OCI-LY1 (cell line): Measurements from ENCODE around the gene ATG7.

ENCODE experiments used
- H2AFZ ChIP-seq: fragments of 200-600 bp; sonication (generic), shearing (Covaris generic); 2 replicates; pipeline ENCODE4 v1.6.0; 2014; ENCODE audit warnings: antibody characterized with exemption, mild to moderate bottlenecking, low read length
- H3F3A ChIP-seq: fragments of 200-600 bp; sonication (generic), shearing (Covaris generic); 2 replicates; pipeline ENCODE4 v1.6.0; 2014; ENCODE audit warnings: mild to moderate bottlenecking, antibody characterized with exemption, low read length, moderate library complexity; ENCODE audit not compliant: insufficient read depth
- H3K27ac ChIP-seq: fragments of 200-600 bp; sonication (generic); 2 replicates; pipeline ENCODE4 v1.5.1; 2014; ENCODE audit warnings: low read length, mixed run types, mild to moderate bottlenecking, low read depth; ENCODE audit not compliant: poor library complexity, severe bottlenecking
- H3K27me3 ChIP-seq: fragments of 200-600 bp; sonication (generic); 2 replicates; pipeline ENCODE4 v1.6.0; 2014; ENCODE audit warnings: antibody characterized with exemption, mild to moderate bottlenecking, low read length, moderate library complexity; ENCODE audit not compliant: insufficient read depth
- H3K36me3 ChIP-seq: fragments of 200-600 bp; sonication (generic); 2 replicates; pipeline ENCODE4 v1.6.1; 2014; ENCODE audit warnings: mild to moderate bottlenecking, antibody characterized with exemption, low read length, moderate library complexity, mixed read lengths; ENCODE audit not compliant: insufficient read depth
- H3K4me1 ChIP-seq: fragments of 200-600 bp; sonication (generic); 2 replicates; pipeline ENCODE4 v1.5.1; 2014; ENCODE audit warnings: mild to moderate bottlenecking, low read length, moderate library complexity; ENCODE audit not compliant: insufficient read depth, severe bottlenecking
- H3K4me2 ChIP-seq: fragments of 200-600 bp; sonication (generic), shearing (Covaris generic); 2 replicates; pipeline ENCODE4 v1.6.1; 2014; ENCODE audit warnings: low read length
- H3K4me3 ChIP-seq: fragments of 200-600 bp; sonication (generic); 2 replicates; pipeline ENCODE4 v1.5.1; 2014; ENCODE audit warnings: low read length, low read depth, mild to moderate bottlenecking, mixed read lengths; ENCODE audit not compliant: poor library complexity, severe bottlenecking
- H3K79me2 ChIP-seq: fragments of 200-600 bp; shearing (Covaris generic); 2 replicates; pipeline ENCODE4 v1.6.1; 2016; ENCODE audit warnings: mixed run types, low read length, mixed read lengths; ENCODE audit not compliant: insufficient read depth
- H3K9ac ChIP-seq: fragments of 200-600 bp; sonication (generic), shearing (Covaris generic); 2 replicates; pipeline ENCODE4 v1.6.1; 2014; ENCODE audit warnings: mild to moderate bottlenecking, low read length, mixed read lengths
- H3K9me2 ChIP-seq: fragments of 200-600 bp; sonication (generic), shearing (Covaris generic); 2 replicates; pipeline ENCODE4 v1.6.1; 2014; ENCODE audit warnings: low read depth, mild to moderate bottlenecking, low read length, mixed read lengths
- H3K9me3 ChIP-seq: fragments of 200-600 bp; shearing (Covaris generic); 2 replicates; pipeline ENCODE4 v1.6.1; 2014; ENCODE audit warnings: low read length, mixed read lengths
- H4K20me1 ChIP-seq: fragments of 200-600 bp; sonication (generic), shearing (Covaris generic); 2 replicates; pipeline ENCODE4 v1.6.0; 2016; ENCODE audit warnings: mild to moderate bottlenecking, low read length; ENCODE audit not compliant: insufficient read depth
- CTCF ChIP-seq: fragments of 200-600 bp; sonication (generic), shearing (Covaris generic); IDR thresholded peaks from 2 replicates; pipeline ENCODE4 v1.5.1; 2017; ENCODE audit warnings: mild to moderate bottlenecking, antibody characterized with exemption, low read length, moderate library complexity, mixed read lengths
- EZH2 ChIP-seq: fragments of 200-600 bp; sonication (generic), shearing (Covaris generic); IDR thresholded peaks from 2 replicates; pipeline ENCODE4 v1.8.0; 2017; ENCODE audit warnings: borderline replicate concordance, mixed run types, mild to moderate bottlenecking, antibody characterized with exemption, low read length, moderate library complexity, mixed read lengths

ATG7 gene

GRCh38 chr3:11558918-11559815, 287.0 kb downstream of the ATG7 start:
- Histone ChIP-seq H3K27me3 (no peaks in the 10 kb centered on the region), H3K4me3 (peak overlapping the region; percentile 23), H3K9me2 (no peaks in the 10 kb centered on the region), H3K27ac (peak overlapping the region; percentile 83), H2AFZ (no peak overlapping the region), H3K79me2 (no peaks in the 10 kb centered on the region), H3K36me3 (peaks cover 67% of the 10 kb centered on the region), H3K9me3 (no peaks in the 10 kb centered on the region), H3F3A (no peaks in the 10 kb centered on the region), H4K20me1 (no peaks in the 10 kb centered on the region), H3K4me2 (peak overlapping the region; percentile 56; the same call in 1 of the 2 replicates), H3K9ac (no peak overlapping the region; the same call in 1 of the 2 replicates), H3K4me1 (peaks cover 40% of the 10 kb centered on the region)
- TF ChIP-seq EZH2 (no peak), CTCF (no peak)

GRCh38 chr3:11559816-11560633, 287.8 kb downstream of the ATG7 start:
- no peaks in the 10 kb centered on the region for H3K9me2 ChIP-seq
- no peaks in the 10 kb centered on the region for H3K27me3 ChIP-seq
- H3K4me1 ChIP-seq, result peaks cover 40% of the 10 kb centered on the region
- no peak for TF ChIP-seq EZH2
- no peak for TF ChIP-seq CTCF
- no peaks in the 10 kb centered on the region for H3F3A ChIP-seq
- H3K36me3 ChIP-seq, result peaks cover 65% of the 10 kb centered on the region
- peak overlapping the region; percentile 83 for H3K27ac ChIP-seq
- H2AFZ ChIP-seq, result no peak overlapping the region
- H3K4me3 ChIP-seq, result no peak overlapping the region
- H4K20me1 ChIP-seq, result no peaks in the 10 kb centered on the region
- H3K9me3 ChIP-seq, result no peaks in the 10 kb centered on the region
- no peaks in the 10 kb centered on the region for H3K79me2 ChIP-seq
- H3K4me2 ChIP-seq, result peak overlapping the region; percentile 56; the same call in 1 of the 2 replicates
- no peak overlapping the region for H3K9ac ChIP-seq

GRCh38 chr3:11560746-11561145, 288.5 kb downstream of the ATG7 start:
- Histone ChIP-seq H3K9me2 (no peaks in the 10 kb centered on the region), H3K79me2 (no peaks in the 10 kb centered on the region), H3K4me3 (no peak overlapping the region), H2AFZ (no peak overlapping the region), H3K36me3 (peaks cover 64% of the 10 kb centered on the region), H3K4me1 (peaks cover 40% of the 10 kb centered on the region), H4K20me1 (no peaks in the 10 kb centered on the region), H3K27me3 (no peaks in the 10 kb centered on the region), H3F3A (no peaks in the 10 kb centered on the region), H3K9me3 (no peaks in the 10 kb centered on the region), H3K9ac (no peak overlapping the region), H3K4me2 (no peak overlapping the region), H3K27ac (no peak overlapping the region)
- TF ChIP-seq EZH2, result no peak
- TF ChIP-seq CTCF, result no peak
